Neuronal stem cell (in vitro differentiated cells): ENCODE measurements around the gene CHKA.

Source experiments
- DNase-seq: peaks from one replicate; pipeline ENCODE4 v3.0.0-alpha.2; 2013; ENCODE audit warnings: low spot score
- H2AFZ ChIP-seq: one replicate; pipeline ENCODE4 v1.6.1; 2013; ENCODE audit warnings: mild to moderate bottlenecking, low read length, inconsistent platforms
- H2AK5ac ChIP-seq: 2 replicates; pipeline ENCODE4 v1.6.1; 2013; ENCODE audit warnings: low read depth, mild to moderate bottlenecking, inconsistent platforms, low read length, moderate library complexity, mixed read lengths
- H2BK120ac ChIP-seq: 2 replicates; pipeline ENCODE4 v1.6.1; 2013; ENCODE audit warnings: low read depth, mild to moderate bottlenecking, inconsistent platforms, low read length, moderate library complexity, mixed read lengths
- H2BK12ac ChIP-seq: one replicate; pipeline ENCODE4 v1.6.1; 2013; ENCODE audit warnings: low read length, inconsistent platforms
- H2BK15ac ChIP-seq: 2 replicates; pipeline ENCODE4 v1.6.1; 2013; ENCODE audit warnings: mild to moderate bottlenecking, low read length, inconsistent platforms, mixed read lengths
- H2BK5ac ChIP-seq: one replicate; pipeline ENCODE4 v1.6.1; 2013; ENCODE audit warnings: inconsistent platforms, mild to moderate bottlenecking, low read length, moderate library complexity
- H3K14ac ChIP-seq: one replicate; pipeline ENCODE4 v1.6.1; 2013; ENCODE audit warnings: low read length, inconsistent platforms
- H3K18ac ChIP-seq: 2 replicates; pipeline ENCODE4 v1.6.1; 2013; ENCODE audit warnings: low read length, inconsistent platforms
- H3K23ac ChIP-seq: 2 replicates; pipeline ENCODE4 v1.6.1; 2013; ENCODE audit warnings: low read depth, mild to moderate bottlenecking, mixed read lengths, low read length, inconsistent platforms; ENCODE audit not compliant: poor library complexity
- H3K27ac ChIP-seq: replicated peaks from 3 replicates; pipeline ENCODE4 v1.5.1; 2013; ENCODE audit warnings: low read length, inconsistent platforms
- H3K27me3 ChIP-seq, 3 experiments: 2 replicates each; pipeline ENCODE4 v1.6.1; 2013; ENCODE audit warnings: low read length in 3 of 3, mild to moderate bottlenecking in 2 of 3, inconsistent platforms in 1 of 3, low read depth in 1 of 3, mixed read lengths in 1 of 3, moderate library complexity in 1 of 3; ENCODE audit not compliant: control insufficient read depth in 3 of 3, insufficient read depth in 3 of 3
- H3K36me3 ChIP-seq, 2 donors: replicated peaks in 1 of 2; 2 replicates each; pipeline ENCODE4 v1.6.1; 2013; ENCODE audit warnings: low read length in 2 of 2; ENCODE audit not compliant: control insufficient read depth in 2 of 2, insufficient read depth in 2 of 2
- H3K4ac ChIP-seq: 2 replicates; pipeline ENCODE4 v1.6.1; 2013; ENCODE audit warnings: inconsistent platforms, mild to moderate bottlenecking, low read length, moderate library complexity
- H3K4me1 ChIP-seq, 2 donors: 1 replicate in 1 of 2; 2 replicates in 1 of 2; pipeline ENCODE4 v1.6.1; 2013; ENCODE audit warnings: low read length in 2 of 2, low read depth in 1 of 2; ENCODE audit not compliant: control insufficient read depth in 2 of 2, insufficient read depth in 1 of 2
- H3K4me2 ChIP-seq: one replicate; pipeline ENCODE4 v1.6.1; 2013; ENCODE audit warnings: mild to moderate bottlenecking, low read length, inconsistent platforms; ENCODE audit not compliant: insufficient read depth, poor library complexity, severe bottlenecking
- H3K4me3 ChIP-seq, 2 donors: 2 replicates each; pipeline ENCODE4 v1.5.1; 2013; ENCODE audit warnings: low read length in 2 of 2, mild to moderate bottlenecking in 2 of 2, inconsistent platforms in 1 of 2, moderate library complexity in 1 of 2
- H3K79me1 ChIP-seq: one replicate; pipeline ENCODE4 v1.6.1; 2013; ENCODE audit warnings: low read depth, mild to moderate bottlenecking, inconsistent platforms, low read length, moderate library complexity
- H3K9ac ChIP-seq: one replicate; pipeline ENCODE4 v1.6.1; 2013; ENCODE audit warnings: mild to moderate bottlenecking, low read depth, low read length, inconsistent platforms; ENCODE audit not compliant: poor library complexity
- H3K9me3 ChIP-seq, 2 donors: replicated peaks in 1 of 2; 2 replicates each; pipeline versions ENCODE3 to v1.6.1; 2013; ENCODE audit warnings: low read length in 2 of 2, mild to moderate bottlenecking in 2 of 2, inconsistent platforms in 1 of 2, low read depth in 1 of 2, mixed read lengths in 1 of 2, moderate library complexity in 1 of 2; ENCODE audit not compliant: control insufficient read depth in 2 of 2, insufficient read depth in 1 of 2
- H4K8ac ChIP-seq: one replicate; pipeline ENCODE4 v1.6.1; 2013; ENCODE audit warnings: low read depth, mild to moderate bottlenecking, inconsistent platforms, low read length, moderate library complexity
- H4K91ac ChIP-seq: one replicate; pipeline ENCODE4 v1.6.1; 2013; ENCODE audit warnings: low read length, low read depth, mild to moderate bottlenecking, inconsistent platforms; ENCODE audit not compliant: poor library complexity
- WGBS, 2 donors: extraction: QIAGEN DNeasy Blood & Tissue Kit; methylation state at CpG; one replicate each; pipeline ENCODE4 v1.1.7; 2013; ENCODE audit warnings: missing lambda C conversion rate in 2 of 2, mixed read lengths in 1 of 2; ENCODE audit not compliant: insufficient read length in 2 of 2, insufficient replicate concordance in 1 of 2; ENCODE audit errors: extremely low coverage in 2 of 2; 5-methylcytosine and 5-hydroxymethylcytosine counted together

Gene CHKA

DNA sequence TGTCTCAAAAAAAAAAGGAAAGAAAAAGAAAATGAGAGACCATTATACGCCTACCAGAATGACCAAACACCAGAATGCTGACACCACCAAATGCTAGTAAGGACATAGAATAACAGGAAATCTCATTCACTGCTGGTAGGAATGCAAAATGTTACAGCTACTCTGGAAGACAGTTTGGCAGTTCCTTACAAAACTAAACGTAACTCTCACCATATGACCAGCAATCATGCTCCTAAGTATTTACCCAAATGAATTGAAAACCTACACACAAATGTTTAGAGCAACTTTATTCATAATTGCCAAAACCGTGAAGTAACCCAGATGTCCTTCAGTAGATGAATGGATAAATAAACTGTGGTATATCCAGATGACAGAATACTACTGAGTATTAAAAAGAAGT, 7.2 kb downstream of the CHKA start:
- H3K79me1 ChIP-seq: peaks cover 9% of the 10 kb centered on the region
- no peak overlapping the region for H3K14ac ChIP-seq
- no peak overlapping the region for H3K9ac ChIP-seq
- H3K36me3 ChIP-seq: peaks cover 2 to 25% of the 10 kb centered on the region in 2 donors
- H2BK120ac ChIP-seq: no peak overlapping the region
- no peak overlapping the region for H2AFZ ChIP-seq
- peaks cover 0 to 11% of the 10 kb centered on the region in 2 donors for H3K4me1 ChIP-seq
- no peak overlapping the region for H2BK5ac ChIP-seq
- no peak overlapping the region for H2AK5ac ChIP-seq
- H3K27ac ChIP-seq: no peak overlapping the region
- no peak overlapping the region for H3K4ac ChIP-seq
- H3K27me3 ChIP-seq: no peaks in the 10 kb centered on the region
- no peak overlapping the region for H3K4me2 ChIP-seq
- H3K23ac ChIP-seq: no peak overlapping the region
- H4K8ac ChIP-seq: no peak overlapping the region
- no peak overlapping the region for H2BK15ac ChIP-seq
- no peaks in the 10 kb centered on the region for H3K9me3 ChIP-seq
- H3K4me3 ChIP-seq: no peak overlapping the region
- no peak overlapping the region for H4K91ac ChIP-seq
- H2BK12ac ChIP-seq: no peak overlapping the region
- DNase-seq: no peak
- no CpG with 5 or more reads among the region's 3 CpGs for WGBS, 2 donors
- no peak overlapping the region for H3K18ac ChIP-seq

DNA sequence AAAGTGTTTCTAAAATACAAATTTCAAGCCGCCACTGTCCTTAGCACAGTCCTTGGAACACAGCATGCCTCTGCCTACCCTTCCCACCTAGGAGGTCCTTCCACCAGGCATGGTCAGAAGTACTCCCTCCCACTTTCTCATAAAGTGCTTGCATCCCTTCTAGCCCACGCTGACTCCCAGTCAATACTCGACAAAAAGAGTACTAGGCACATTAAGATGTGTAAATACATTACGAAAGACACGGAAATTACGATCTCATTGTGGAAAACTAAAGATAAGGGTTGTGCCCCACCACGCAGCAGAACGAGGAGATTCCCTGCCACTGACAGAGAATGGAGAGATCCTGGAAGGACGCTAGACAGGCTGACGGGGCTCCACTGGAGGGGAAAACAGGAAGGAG, 13.5 kb downstream of the CHKA start:
- Histone ChIP-seq H3K4me1 (peaks cover 0 to 1% of the 10 kb centered on the region in 2 donors), H3K14ac (no peak overlapping the region), H3K4me3 (no peak overlapping the region), H2BK120ac (no peak overlapping the region), H4K8ac (no peak overlapping the region), H3K9me3 (peaks cover 0 to 7% of the 10 kb centered on the region in 2 donors), H3K27ac (no peak overlapping the region), H2BK12ac (no peak overlapping the region), H3K4me2 (no peak overlapping the region), H3K79me1 (peaks cover 7% of the 10 kb centered on the region), H3K18ac (no peak overlapping the region), H2BK15ac (no peak overlapping the region), H3K9ac (no peak overlapping the region), H2BK5ac (no peak overlapping the region), H2AK5ac (no peak overlapping the region), H3K23ac (no peak overlapping the region), H3K4ac (no peak overlapping the region), H3K36me3 (peaks cover 0 to 12% of the 10 kb centered on the region in 2 donors), H3K27me3 (no peaks in the 10 kb centered on the region), H4K91ac (no peak overlapping the region), H2AFZ (no peak overlapping the region)
- WGBS, 2 donors: no CpG with 5 or more reads among the region's 10 CpGs
- no peak for DNase-seq

DNA sequence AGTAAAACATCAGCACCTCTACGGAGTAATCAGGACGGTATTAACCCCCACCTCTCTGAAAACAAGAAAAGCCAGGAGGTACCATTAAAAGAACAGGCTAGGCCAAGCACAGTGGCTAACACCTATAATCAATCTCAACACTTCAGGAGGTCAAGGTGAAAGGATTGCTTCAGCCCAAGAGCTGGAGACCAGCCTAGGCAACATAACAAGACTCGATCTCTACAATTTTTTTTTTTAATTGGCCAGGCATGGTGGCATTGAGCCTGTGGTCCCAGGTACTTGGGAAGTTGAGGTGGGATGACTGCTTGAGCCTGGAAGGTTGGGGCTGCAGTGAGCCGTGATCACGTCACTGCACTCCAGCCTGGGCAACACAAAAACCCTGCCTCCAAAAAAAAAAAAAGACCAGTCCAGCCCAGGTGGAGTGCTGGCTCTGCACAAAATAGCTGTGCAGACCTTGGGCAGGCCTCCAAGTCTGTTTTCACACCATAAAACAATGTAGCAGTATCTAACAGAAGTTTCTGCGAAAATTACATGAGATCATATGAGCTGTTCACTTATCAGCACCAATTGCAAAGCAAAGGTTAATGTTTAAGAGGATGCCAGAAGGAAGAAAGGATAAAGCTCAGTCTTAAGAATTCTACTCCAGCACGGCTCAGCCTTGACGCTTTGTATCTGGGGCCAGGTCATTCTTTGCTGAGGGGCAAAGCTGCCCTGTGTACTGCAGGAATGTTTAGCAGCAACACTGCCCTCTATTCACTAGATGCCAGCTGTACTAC, 14.8 kb downstream of the CHKA start:
- H2BK15ac ChIP-seq: no peak overlapping the region
- no peak overlapping the region for H3K14ac ChIP-seq
- no peak overlapping the region for H4K8ac ChIP-seq
- no peak overlapping the region for H3K27ac ChIP-seq
- no peak overlapping the region for H3K23ac ChIP-seq
- H2BK120ac ChIP-seq: no peak overlapping the region
- peaks cover 0 to 1% of the 10 kb centered on the region in 2 donors for H3K4me1 ChIP-seq
- H3K9ac ChIP-seq: no peak overlapping the region
- peaks cover 7% of the 10 kb centered on the region for H3K79me1 ChIP-seq
- H2AFZ ChIP-seq: no peak overlapping the region
- WGBS, 2 donors: no CpG with 5 or more reads among the region's 8 CpGs
- no peak overlapping the region for H2BK5ac ChIP-seq
- no peak overlapping the region for H3K18ac ChIP-seq
- no peak overlapping the region for H2AK5ac ChIP-seq
- peaks cover 0 to 15% of the 10 kb centered on the region in 2 donors for H3K9me3 ChIP-seq
- H3K27me3 ChIP-seq: no peaks in the 10 kb centered on the region
- no peak for DNase-seq
- H4K91ac ChIP-seq: no peak overlapping the region
- no peak overlapping the region for H3K4me3 ChIP-seq
- H3K36me3 ChIP-seq: peaks cover 0 to 12% of the 10 kb centered on the region in 2 donors
- H2BK12ac ChIP-seq: no peak overlapping the region
- no peak overlapping the region for H3K4me2 ChIP-seq
- H3K4ac ChIP-seq: no peak overlapping the region

DNA sequence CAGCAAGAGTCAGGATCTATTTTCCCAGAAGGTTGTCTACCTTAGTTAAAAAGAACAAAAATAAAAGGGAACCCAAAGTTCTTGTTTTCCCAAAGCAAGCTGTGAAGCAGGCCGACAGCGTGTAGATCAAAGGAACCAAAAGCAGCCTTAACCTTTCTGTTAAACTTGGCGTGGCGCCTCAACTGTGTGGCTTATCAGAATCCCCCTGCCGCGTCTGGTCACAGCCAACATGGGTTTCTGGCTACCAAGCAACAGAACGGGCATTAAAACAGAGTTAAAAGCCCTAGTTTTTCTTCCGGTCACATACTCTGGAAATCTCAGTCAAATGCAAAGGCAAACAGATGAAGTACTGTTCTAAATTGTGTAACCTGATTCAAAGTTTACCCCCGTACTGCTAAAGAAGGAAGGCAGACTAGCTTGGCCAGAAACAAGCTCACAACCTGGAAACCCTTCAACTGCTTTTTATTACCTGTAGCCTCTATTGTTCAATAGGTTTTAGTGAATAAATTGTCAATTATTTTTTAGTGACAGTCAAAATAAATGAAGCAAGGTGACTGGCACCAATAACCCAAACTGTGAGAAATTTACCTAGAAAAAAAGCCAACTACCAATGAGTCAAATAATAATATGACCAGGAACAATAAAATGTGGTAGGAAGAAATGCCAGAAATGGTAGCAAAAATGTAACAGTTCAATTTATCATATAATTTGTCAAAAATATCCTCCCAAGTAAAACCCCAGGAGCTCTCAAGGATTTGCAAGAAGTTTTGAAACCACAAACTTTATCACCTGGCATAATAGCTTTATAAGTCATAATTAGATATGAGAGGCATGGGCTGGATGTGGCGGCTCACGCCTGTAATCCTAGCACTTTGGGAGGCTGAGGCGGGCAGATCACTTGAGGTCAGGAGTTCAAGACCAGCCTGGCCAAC, 21.4 kb downstream of the CHKA start:
- no peaks in the 10 kb centered on the region for H3K4me1 ChIP-seq
- no peak overlapping the region for H2AK5ac ChIP-seq
- H4K91ac ChIP-seq: no peak overlapping the region
- H3K4me3 ChIP-seq: no peak overlapping the region
- no peak for DNase-seq
- no peak overlapping the region for H3K23ac ChIP-seq
- H3K9me3 ChIP-seq: peaks cover 0 to 18% of the 10 kb centered on the region in 2 donors
- H3K14ac ChIP-seq: no peak overlapping the region
- no peak overlapping the region for H2BK12ac ChIP-seq
- H2BK15ac ChIP-seq: no peak overlapping the region
- no peak overlapping the region for H2BK120ac ChIP-seq
- H3K9ac ChIP-seq: no peak overlapping the region
- WGBS, 2 donors: no CpG with 5 or more reads among the region's 12 CpGs
- H2AFZ ChIP-seq: no peak overlapping the region
- H3K18ac ChIP-seq: no peak overlapping the region
- no peak overlapping the region for H3K4me2 ChIP-seq
- no peak overlapping the region for H4K8ac ChIP-seq
- H3K79me1 ChIP-seq: no peaks in the 10 kb centered on the region
- H2BK5ac ChIP-seq: no peak overlapping the region
- no peak overlapping the region for H3K27ac ChIP-seq
- peaks cover 0 to 15% of the 10 kb centered on the region in 2 donors for H3K36me3 ChIP-seq
- H3K27me3 ChIP-seq: no peaks in the 10 kb centered on the region
- H3K4ac ChIP-seq: no peak overlapping the region
